A549 (cell line): ENCODE data around the gene DDTL.
"Not testable (repeated sequence)": the region's sequence is repeated elsewhere in the genome, so short reads cannot be mapped to it uniquely, and the experiment has no call there.

ENCODE experiments used
- EP300 ChIP-seq, 2 experiments: fragments of >200 bp; sonication (Bioruptor Twin); formaldehyde crosslinking; IDR thresholded peaks; 2 replicates in 1 of 2; 3 replicates in 1 of 2; pipeline ENCODE4 v1.6.1; 2016 to 2017
- JUN ChIP-seq, 2 experiments: fragments of >200 bp; sonication (Bioruptor Twin); formaldehyde crosslinking; IDR thresholded peaks; 2 replicates in 1 of 2; 3 replicates in 1 of 2; pipeline ENCODE4 v1.6.1; 2016 to 2017
- KDM1A ChIP-seq: fragments of 200-600 bp; sonication (generic); IDR thresholded peaks from 2 replicates; pipeline ENCODE4 v1.6.1; 2016; ENCODE audit warnings: low read depth, mild to moderate bottlenecking
- NR3C1 ChIP-seq: fragments of >200 bp; sonication (Bioruptor Twin); formaldehyde crosslinking; IDR thresholded peaks from 3 replicates; pipeline ENCODE4 v1.6.1; 2017
- PBX3 ChIP-seq: IDR thresholded peaks from 2 replicates; pipeline ENCODE4 v1.6.1; 2012
- POLR2A ChIP-seq: IDR thresholded peaks from 2 replicates; pipeline ENCODE4 v1.6.1; 2012; ENCODE audit warnings: mild to moderate bottlenecking, low read length
- RAD21 ChIP-seq, 2 experiments: fragments of >200 bp in 1 of 2; sonication (Bioruptor Twin) in 1 of 2; formaldehyde crosslinking in 1 of 2; IDR thresholded peaks in 1 of 2; conservative IDR thresholded peaks in 1 of 2; 2 replicates in 1 of 2; 3 replicates in 1 of 2; pipeline ENCODE4 v1.6.1; 2012 to 2018; ENCODE audit warnings: inconsistent platforms in 1 of 2
- RCOR1 ChIP-seq: fragments of 150-350 bp; IDR thresholded peaks from 2 replicates; pipeline ENCODE4 v1.6.1; 2014; ENCODE audit warnings: antibody characterized with exemption, low read length, low read depth
- TF ChIP-seq, protein P1 (sequence below): fragments of >200 bp; sonication (Bioruptor Twin); formaldehyde crosslinking; IDR thresholded peaks from 3 replicates; pipeline ENCODE4 v1.5.1; 2016
- TF ChIP-seq, protein P2 (sequence below): IDR thresholded peaks from 2 replicates; pipeline ENCODE4 v1.6.1; 2012; ENCODE audit warnings: low read depth, borderline replicate concordance
- TF ChIP-seq, protein P3 (sequence below): fragments of 150-350 bp; IDR thresholded peaks from 2 replicates; pipeline ENCODE4 v1.6.1; 2014; ENCODE audit warnings: low read depth, mild to moderate bottlenecking, low read length

GRCh38 chr22:23966568-23966967 lies at the start of gene DDTL:
- not testable (repeated sequence) for TF ChIP-seq RAD21 (conservative IDR thresholded peaks at IDR 0.05 in 1 of 2, IDR thresholded peaks at IDR 0.05 in 1 of 2); JUN (IDR thresholded peaks at IDR 0.05); KDM1A; RCOR1; NR3C1; POLR2A; PBX3; EP300 (IDR thresholded peaks at IDR 0.05)
- TF ChIP-seq, protein P1, sequence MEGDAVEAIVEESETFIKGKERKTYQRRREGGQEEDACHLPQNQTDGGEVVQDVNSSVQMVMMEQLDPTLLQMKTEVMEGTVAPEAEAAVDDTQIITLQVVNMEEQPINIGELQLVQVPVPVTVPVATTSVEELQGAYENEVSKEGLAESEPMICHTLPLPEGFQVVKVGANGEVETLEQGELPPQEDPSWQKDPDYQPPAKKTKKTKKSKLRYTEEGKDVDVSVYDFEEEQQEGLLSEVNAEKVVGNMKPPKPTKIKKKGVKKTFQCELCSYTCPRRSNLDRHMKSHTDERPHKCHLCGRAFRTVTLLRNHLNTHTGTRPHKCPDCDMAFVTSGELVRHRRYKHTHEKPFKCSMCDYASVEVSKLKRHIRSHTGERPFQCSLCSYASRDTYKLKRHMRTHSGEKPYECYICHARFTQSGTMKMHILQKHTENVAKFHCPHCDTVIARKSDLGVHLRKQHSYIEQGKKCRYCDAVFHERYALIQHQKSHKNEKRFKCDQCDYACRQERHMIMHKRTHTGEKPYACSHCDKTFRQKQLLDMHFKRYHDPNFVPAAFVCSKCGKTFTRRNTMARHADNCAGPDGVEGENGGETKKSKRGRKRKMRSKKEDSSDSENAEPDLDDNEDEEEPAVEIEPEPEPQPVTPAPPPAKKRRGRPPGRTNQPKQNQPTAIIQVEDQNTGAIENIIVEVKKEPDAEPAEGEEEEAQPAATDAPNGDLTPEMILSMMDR, result not testable (repeated sequence)
- TF ChIP-seq, protein P2, sequence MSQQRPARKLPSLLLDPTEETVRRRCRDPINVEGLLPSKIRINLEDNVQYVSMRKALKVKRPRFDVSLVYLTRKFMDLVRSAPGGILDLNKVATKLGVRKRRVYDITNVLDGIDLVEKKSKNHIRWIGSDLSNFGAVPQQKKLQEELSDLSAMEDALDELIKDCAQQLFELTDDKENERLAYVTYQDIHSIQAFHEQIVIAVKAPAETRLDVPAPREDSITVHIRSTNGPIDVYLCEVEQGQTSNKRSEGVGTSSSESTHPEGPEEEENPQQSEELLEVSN, result not testable (repeated sequence)
- TF ChIP-seq, protein P3, sequence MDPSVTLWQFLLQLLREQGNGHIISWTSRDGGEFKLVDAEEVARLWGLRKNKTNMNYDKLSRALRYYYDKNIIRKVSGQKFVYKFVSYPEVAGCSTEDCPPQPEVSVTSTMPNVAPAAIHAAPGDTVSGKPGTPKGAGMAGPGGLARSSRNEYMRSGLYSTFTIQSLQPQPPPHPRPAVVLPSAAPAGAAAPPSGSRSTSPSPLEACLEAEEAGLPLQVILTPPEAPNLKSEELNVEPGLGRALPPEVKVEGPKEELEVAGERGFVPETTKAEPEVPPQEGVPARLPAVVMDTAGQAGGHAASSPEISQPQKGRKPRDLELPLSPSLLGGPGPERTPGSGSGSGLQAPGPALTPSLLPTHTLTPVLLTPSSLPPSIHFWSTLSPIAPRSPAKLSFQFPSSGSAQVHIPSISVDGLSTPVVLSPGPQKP, result not testable (repeated sequence)
